Astrocyte (in vitro differentiated cells and primary cell): ENCODE measurements around the gene RPRD1B. TPM values are rescaled to one million over a fixed set of nuclear protein-coding genes. Genes with fewer than 3 reads are reported as not detected.

Experiments
- DNase-seq: peaks from one replicate; pipeline ENCODE4 v3.0.0-alpha.2; 2010; ENCODE audit warnings: low read depth
- FAIRE-seq: peaks from 2 replicates; lab custom pipeline; 2011; peaks lifted over from hg19 to GRCh38; lab: Jason Lieb, UNC
- H2AFZ ChIP-seq: 2 replicates; pipeline ENCODE4 v1.6.0; 2012; ENCODE audit warnings: low read depth, low read length, inconsistent platforms
- H3K27ac ChIP-seq: 2 replicates; pipeline ENCODE4 v1.5.1; 2011; ENCODE audit warnings: low read depth, low read length, inconsistent platforms
- H3K27me3 ChIP-seq: 2 replicates; pipeline ENCODE4 v1.6.0; 2011; ENCODE audit warnings: low read length, inconsistent platforms; ENCODE audit not compliant: insufficient read depth
- H3K36me3 ChIP-seq: 2 replicates; pipeline ENCODE4 v1.5.1; 2011; ENCODE audit warnings: low read length, inconsistent platforms; ENCODE audit not compliant: insufficient read depth
- H3K4me1 ChIP-seq: 2 replicates; pipeline ENCODE4 v1.5.1; 2011; ENCODE audit warnings: low read length, inconsistent platforms; ENCODE audit not compliant: insufficient read depth
- H3K4me2 ChIP-seq: 2 replicates; pipeline ENCODE4 v1.6.0; 2012; ENCODE audit warnings: low read length, inconsistent platforms
- H3K4me3 ChIP-seq: 2 replicates; pipeline ENCODE4 v1.5.1; 2011; ENCODE audit warnings: low read depth, mild to moderate bottlenecking, low read length, inconsistent platforms; ENCODE audit not compliant: insufficient read depth
- H3K79me2 ChIP-seq: 2 replicates; pipeline ENCODE4 v1.6.0; 2012; ENCODE audit warnings: mild to moderate bottlenecking, low read length, inconsistent platforms; ENCODE audit not compliant: insufficient read depth
- H3K9ac ChIP-seq: 2 replicates; pipeline ENCODE4 v1.6.0; 2012; ENCODE audit warnings: mild to moderate bottlenecking, low read length, inconsistent platforms
- H3K9me3 ChIP-seq: 2 replicates; pipeline ENCODE4 v1.5.1; 2012; ENCODE audit warnings: low read depth, mild to moderate bottlenecking, low read length, inconsistent platforms; ENCODE audit not compliant: insufficient read depth
- H4K20me1 ChIP-seq: 2 replicates; pipeline ENCODE4 v1.6.0; 2012; ENCODE audit warnings: low read length, inconsistent platforms; ENCODE audit not compliant: insufficient read depth
- H3K27ac Mint-ChIP-seq: one replicate; pipeline ENCODE4 v1.8.0; 2021; ENCODE audit warnings: mild to moderate bottlenecking, mixed read lengths; ENCODE audit not compliant: unreplicated experiment
- H3K27me3 Mint-ChIP-seq: one replicate; pipeline ENCODE4 v1.8.0; 2021; ENCODE audit warnings: low read depth, mixed read lengths; ENCODE audit not compliant: unreplicated experiment
- H3K36me3 Mint-ChIP-seq: one replicate; pipeline ENCODE4 v1.8.0; 2021; ENCODE audit warnings: low read depth, mixed read lengths; ENCODE audit not compliant: unreplicated experiment
- H3K4me1 Mint-ChIP-seq: one replicate; pipeline ENCODE4 v1.8.0; 2021; ENCODE audit warnings: low read depth, mixed read lengths; ENCODE audit not compliant: unreplicated experiment
- H3K4me3 Mint-ChIP-seq: one replicate; pipeline ENCODE4 v1.8.0; 2021; ENCODE audit warnings: mild to moderate bottlenecking, moderate library complexity, mixed read lengths; ENCODE audit not compliant: unreplicated experiment
- H3K9me3 Mint-ChIP-seq: one replicate; pipeline ENCODE4 v1.8.0; 2021; ENCODE audit warnings: mild to moderate bottlenecking, mixed read lengths; ENCODE audit not compliant: unreplicated experiment
- EZH2 ChIP-seq: IDR thresholded peaks from 2 replicates; pipeline ENCODE4 v1.6.1; 2012; ENCODE audit warnings: mild to moderate bottlenecking, low read length, inconsistent platforms; ENCODE audit not compliant: insufficient read depth
- total RNA-seq: library from RNA; stranded (reverse); gene quantifications from 2 replicates; pipeline ENCODE4 v1.2.1, GENCODE V29; 2021
- TF ChIP-seq, protein P1 (sequence below): IDR thresholded peaks from 2 replicates; pipeline ENCODE4 v1.5.1; 2011; ENCODE audit warnings: low read depth, mild to moderate bottlenecking, inconsistent platforms, low read length, moderate library complexity; ENCODE audit not compliant: insufficient read depth

RPRD1B gene
- total RNA-seq, 1 donor from 2014 or later, result 20.7 TPM

DNA sequence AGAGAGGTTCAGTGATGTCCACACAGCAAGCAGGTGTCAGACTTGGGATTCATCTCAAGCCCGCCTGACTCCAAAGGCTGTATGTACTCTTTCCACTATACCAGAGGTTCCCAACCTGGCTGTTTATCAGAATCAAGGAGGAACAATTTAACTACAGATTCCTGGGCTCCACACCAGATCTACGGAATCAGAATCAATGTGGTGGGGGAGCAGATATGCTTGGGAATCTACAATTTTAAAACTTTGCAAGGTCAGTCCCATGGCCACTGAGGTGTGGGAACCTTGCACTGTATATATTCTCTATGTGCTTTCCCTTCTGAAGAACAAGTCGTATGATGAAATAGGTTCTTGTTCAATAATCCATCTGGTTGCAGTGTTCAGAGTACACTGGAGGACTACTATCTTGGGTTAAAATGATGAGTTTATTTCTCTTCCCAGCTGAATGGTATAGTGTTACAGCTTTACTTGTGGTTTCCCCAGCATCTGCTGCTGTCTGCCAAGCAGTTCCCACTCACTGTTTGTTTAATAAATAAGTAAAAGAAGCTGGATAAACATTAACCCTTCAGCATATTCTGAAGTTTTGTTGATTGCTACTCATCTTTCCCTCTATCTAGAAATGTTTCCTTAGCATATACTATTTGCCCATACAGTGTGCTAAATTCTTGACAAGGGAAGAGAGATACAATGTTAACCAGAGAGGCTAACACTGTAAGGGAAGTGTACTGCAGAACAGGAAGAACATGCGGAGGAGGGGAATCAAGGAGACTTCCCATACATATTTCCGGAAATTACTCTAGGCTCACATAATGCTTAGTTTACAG is 10.2 kb upstream of the RPRD1B start:
- Histone ChIP-seq H3K79me2 (peaks cover 84% of the 10 kb centered on the region), H3K9ac (no peak overlapping the region), H3K36me3 (peaks cover 6% of the 10 kb centered on the region), H2AFZ (no peak overlapping the region), H3K27me3 (no peaks in the 10 kb centered on the region), H3K27ac (no peak overlapping the region), H3K4me2 (peak overlapping the region; percentile 60), H3K4me1 (peaks cover 18% of the 10 kb centered on the region), H3K9me3 (no peaks in the 10 kb centered on the region), H4K20me1 (peaks cover 44% of the 10 kb centered on the region), H3K4me3 (no peak overlapping the region)
- TF ChIP-seq, protein P1, sequence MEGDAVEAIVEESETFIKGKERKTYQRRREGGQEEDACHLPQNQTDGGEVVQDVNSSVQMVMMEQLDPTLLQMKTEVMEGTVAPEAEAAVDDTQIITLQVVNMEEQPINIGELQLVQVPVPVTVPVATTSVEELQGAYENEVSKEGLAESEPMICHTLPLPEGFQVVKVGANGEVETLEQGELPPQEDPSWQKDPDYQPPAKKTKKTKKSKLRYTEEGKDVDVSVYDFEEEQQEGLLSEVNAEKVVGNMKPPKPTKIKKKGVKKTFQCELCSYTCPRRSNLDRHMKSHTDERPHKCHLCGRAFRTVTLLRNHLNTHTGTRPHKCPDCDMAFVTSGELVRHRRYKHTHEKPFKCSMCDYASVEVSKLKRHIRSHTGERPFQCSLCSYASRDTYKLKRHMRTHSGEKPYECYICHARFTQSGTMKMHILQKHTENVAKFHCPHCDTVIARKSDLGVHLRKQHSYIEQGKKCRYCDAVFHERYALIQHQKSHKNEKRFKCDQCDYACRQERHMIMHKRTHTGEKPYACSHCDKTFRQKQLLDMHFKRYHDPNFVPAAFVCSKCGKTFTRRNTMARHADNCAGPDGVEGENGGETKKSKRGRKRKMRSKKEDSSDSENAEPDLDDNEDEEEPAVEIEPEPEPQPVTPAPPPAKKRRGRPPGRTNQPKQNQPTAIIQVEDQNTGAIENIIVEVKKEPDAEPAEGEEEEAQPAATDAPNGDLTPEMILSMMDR, result no peak
- TF ChIP-seq EZH2, result no peak
- Mint-ChIP-seq H3K27me3 (no peaks in the 10 kb centered on the region), H3K36me3 (peaks cover 2% of the 10 kb centered on the region), H3K9me3 (peaks cover under 1% of the 10 kb centered on the region), H3K27ac (peak overlapping the region; percentile 58), H3K4me1 (peaks cover 15% of the 10 kb centered on the region), H3K4me3 (no peak overlapping the region)
- FAIRE-seq (peak; percentile 55), DNase-seq (peak; percentile 76)

- peaks cover 15% of the 10 kb centered on the region for H3K4me1 Mint-ChIP-seq
- TF ChIP-seq EZH2, result no peak
- FAIRE-seq (no peak), DNase-seq (no peak)
- H3K36me3 Mint-ChIP-seq, result no peaks in the 10 kb centered on the region
- Histone ChIP-seq H3K9ac (no peak overlapping the region), H2AFZ (no peak overlapping the region), H3K4me1 (peaks cover 18% of the 10 kb centered on the region), H3K27me3 (no peaks in the 10 kb centered on the region), H3K36me3 (no peaks in the 10 kb centered on the region), H3K79me2 (peaks cover 86% of the 10 kb centered on the region), H3K27ac (no peak overlapping the region), H4K20me1 (peaks cover 44% of the 10 kb centered on the region), H3K4me2 (no peak overlapping the region), H3K4me3 (no peak overlapping the region), H3K9me3 (no peaks in the 10 kb centered on the region)
- no peak overlapping the region for H3K4me3 Mint-ChIP-seq
- H3K9me3 Mint-ChIP-seq, result no peaks in the 10 kb centered on the region
- peak overlapping the region; percentile 8 for H3K27ac Mint-ChIP-seq
- no peaks in the 10 kb centered on the region for H3K27me3 Mint-ChIP-seq
Observed at GRCh38 chr20:38024496-38024895, 9.1 kb upstream of the RPRD1B start.

DNA sequence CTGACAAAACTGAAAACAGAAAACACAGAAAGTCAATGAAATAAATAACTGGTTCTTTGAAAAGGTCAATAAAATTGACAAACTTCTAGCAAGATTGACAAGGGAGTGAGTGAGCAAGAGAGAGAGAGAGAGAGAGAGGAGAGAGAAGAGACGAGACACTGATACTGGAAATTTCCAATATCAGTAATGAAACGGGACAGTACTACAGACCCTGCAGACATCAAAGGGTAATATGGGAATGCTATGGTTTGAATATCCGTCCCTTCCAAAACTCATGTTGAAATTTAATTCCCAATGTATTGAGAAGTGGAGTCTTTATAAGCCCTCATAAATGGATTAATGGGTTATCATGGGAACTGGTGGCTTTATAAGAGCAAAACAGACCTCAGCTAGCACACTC is 4.1 kb upstream of the RPRD1B start:
- H3K9me3 Mint-ChIP-seq, result no peaks in the 10 kb centered on the region
- FAIRE-seq, result no peak
- Histone ChIP-seq H3K27ac (no peak overlapping the region), H3K9ac (no peak overlapping the region), H3K4me2 (no peak overlapping the region), H2AFZ (no peak overlapping the region), H3K27me3 (no peaks in the 10 kb centered on the region), H3K9me3 (no peaks in the 10 kb centered on the region), H3K36me3 (no peaks in the 10 kb centered on the region), H3K4me1 (peaks cover 14% of the 10 kb centered on the region), H4K20me1 (peaks cover 14% of the 10 kb centered on the region), H3K4me3 (no peak overlapping the region), H3K79me2 (peaks cover 95% of the 10 kb centered on the region)
- no peaks in the 10 kb centered on the region for H3K27me3 Mint-ChIP-seq
- no peak overlapping the region for H3K4me3 Mint-ChIP-seq
- no peak overlapping the region for H3K27ac Mint-ChIP-seq
- DNase-seq, result no peak
- TF ChIP-seq EZH2, result no peak
- TF ChIP-seq, protein P1, result no peak
- peaks cover 2% of the 10 kb centered on the region for H3K36me3 Mint-ChIP-seq
- peaks cover 7% of the 10 kb centered on the region for H3K4me1 Mint-ChIP-seq
